Activated T-cell treated with anti-CD3 and anti-CD28 coated beads, Interleukin-2, amount 50 U/mL, for 1 hour (primary cell): Measurements from ENCODE around the gene ISG20.

Source experiments
- DNase-seq: peaks from one replicate; pipeline ENCODE4 v3.0.0-alpha.2; 2020

The ISG20 gene

GRCh38 chr15:88655800-88656488 is 17.1 kb downstream of the ISG20 start:
- DNase-seq: no peak

DNA sequence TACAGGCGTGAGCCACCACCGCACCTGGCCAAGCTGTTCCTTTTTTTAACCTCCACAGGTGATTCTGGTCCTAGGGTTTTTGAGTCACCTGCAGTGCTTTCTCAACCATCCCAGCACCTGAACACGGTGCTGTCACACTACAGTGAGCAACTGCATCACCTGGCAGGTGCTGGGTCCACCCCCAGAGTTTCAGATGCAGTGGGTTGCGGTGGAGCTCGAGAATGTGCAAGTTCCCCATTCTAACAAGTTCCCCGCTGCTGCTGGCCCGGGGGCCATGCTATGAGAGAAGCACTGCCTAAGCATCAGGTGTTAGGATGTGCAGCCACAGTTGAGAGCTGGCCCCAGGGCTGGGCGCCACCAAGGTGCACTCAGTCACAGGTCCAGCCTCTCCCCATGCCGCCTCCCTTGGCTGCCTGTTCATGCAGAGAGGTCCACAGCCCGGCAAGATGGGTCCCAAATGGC is 18.0 kb downstream of the ISG20 start:
- DNase-seq: no peak

- DNase-seq: no peak
These were observed 18.7 kb downstream of the ISG20 start for GRCh38 chr15:88657326-88658069.

GRCh38 chr15:88658070-88658965 is 19.5 kb downstream of the ISG20 start:
- no peak for DNase-seq

GRCh38 chr15:88658972-88659931 is 20.4 kb downstream of the ISG20 start:
- peak; percentile 37 for DNase-seq

DNA sequence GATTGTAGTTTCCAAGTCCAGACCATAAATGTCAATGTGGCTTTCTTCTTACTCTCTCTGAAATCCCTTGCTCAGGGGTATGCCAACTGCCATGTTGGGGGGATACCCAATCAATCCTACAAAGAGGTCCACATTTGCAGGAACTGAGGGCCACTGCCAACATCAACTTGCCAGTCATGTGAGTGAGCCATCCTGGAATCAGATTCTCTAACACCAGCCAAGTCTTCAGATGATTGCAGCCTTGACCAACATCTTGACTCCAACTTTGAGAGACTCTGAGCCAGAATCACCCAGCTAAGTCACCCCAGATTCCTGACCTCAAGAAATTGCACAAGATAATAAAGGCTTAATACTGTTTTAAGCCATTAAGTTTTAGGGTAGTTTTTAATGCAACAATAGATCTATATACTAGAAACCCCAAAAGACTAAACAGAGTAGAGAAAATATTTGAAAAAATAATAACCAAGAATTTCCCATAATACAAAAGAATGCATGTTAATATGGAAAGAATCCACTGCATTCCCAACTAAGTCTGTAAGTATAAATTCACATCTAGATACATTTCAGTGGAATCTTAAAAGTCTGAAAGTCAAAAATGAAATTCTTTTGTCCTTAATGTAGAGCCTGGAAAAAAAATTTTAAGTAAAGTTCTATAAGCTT is 22.4 kb downstream of the ISG20 start:
- DNase-seq: no peak

- no peak for DNase-seq
These were observed 23.1 kb downstream of the ISG20 start for GRCh38 chr15:88661761-88662556.

DNA sequence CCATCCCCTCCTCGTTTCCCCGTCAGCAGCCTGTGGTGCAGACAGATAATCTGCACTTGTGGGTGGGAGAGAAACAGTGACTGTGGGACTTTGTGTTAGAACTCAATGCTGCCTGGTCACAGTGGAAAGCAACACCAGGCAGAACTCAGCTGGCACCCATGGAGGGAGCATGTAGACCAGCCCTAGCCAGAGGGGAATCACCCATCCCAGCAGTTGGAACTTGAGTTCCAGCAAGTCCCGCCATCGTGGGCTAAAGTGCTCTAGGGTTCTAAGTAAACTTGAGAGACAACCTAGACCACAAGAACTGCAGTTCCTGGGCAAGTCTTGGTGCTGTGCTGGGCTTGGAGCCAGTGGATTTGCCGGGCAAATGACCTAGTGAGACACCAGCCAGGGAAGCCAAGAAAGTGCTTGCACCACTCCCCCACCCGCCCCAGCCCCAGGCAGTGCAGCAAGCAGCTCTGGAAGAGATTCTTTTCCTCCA is 24.4 kb downstream of the ISG20 start:
- no peak for DNase-seq

DNA sequence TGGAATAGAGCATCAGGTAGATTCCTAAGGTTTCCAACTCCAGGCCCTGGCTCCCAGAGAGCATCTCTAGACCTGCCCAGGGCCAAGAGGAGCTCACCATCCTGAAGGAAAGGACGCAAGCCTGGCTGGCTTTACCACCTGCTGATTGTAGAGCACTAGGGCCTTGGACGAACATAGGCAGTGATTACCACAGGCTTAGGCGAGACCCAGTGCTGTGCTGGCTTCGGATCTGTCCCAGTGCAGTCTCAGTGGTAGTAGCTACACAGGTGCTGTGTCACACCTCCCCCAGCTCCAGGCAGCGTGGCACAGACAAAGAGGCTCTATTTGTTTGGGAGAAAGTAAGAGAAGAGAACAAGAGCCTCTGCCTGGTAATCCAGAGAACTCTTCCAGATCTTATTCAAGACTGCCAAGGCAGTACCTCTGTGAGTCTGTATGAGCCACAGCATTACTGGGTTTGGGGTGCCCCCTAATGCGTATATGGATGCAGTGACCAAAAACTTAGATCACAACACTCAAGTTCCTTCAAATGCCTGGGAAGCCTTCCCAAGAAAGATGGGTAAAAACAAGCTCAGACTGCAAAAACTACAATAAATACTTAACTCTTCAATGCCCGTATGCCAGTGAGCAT is 25.4 kb downstream of the ISG20 start:
- peak; percentile 50 for DNase-seq

DNA sequence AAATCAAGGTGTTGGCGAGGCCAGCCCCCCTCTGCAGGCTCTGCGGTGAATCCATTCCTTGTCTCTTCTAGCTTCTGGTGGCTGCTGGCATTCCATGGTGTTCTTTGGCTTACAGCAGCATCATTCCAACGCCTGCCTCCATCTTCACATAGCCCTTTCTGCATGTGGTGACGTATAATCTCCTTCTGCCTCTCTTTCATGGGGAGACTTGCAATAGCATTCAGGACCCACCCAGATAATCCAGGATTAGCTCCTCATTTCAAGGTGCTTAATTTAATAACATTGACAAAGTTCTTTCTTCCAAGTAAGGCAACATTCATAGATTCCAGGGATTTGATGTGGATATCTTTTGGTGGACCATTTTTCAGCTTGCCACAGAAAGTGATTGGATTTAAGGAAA is 35.8 kb downstream of the ISG20 start:
- no peak for DNase-seq

DNA sequence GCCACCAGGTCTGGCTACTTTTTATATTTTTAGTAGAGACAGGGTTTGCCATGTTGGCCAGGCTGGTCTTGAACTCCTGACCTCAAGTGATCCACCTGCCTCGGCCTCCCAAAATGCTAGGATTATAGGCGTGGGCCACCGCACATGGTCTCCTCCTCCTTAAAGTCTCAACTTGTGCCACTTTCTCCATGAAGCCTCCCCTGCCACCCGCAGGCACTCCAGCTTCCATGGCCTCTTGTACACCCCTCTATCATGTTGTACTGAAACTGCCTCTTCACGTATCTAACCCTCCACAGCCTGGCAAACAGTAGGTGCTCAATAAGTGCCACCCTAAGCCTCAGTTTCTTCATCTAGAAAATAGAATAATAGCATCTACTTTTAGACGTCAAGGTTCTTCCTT is 39.9 kb downstream of the ISG20 start:
- no peak for DNase-seq

- DNase-seq: no peak
These were observed 41.6 kb downstream of the ISG20 start for GRCh38 chr15:88680241-88681001.

GRCh38 chr15:88681610-88682221 is 42.9 kb downstream of the ISG20 start:
- no peak for DNase-seq

DNA sequence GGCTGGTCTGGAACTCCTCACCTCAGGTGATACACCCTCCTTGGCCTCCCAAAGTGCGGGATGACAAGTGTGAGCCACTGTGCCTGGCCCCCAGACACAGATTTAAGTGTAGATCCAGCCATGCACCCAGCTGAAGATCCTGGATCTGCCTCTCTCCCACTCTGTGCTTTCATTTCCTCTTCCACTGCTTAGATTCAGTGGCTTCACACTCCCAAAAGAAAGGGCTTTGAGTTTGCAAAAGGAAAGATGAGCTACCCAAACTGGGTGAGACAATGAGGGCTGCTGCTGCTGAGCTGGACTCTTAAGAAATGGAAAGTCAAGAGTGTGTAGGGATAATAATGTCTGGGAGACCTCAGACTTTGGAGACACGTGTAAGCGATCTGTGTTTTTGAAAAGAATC is 45.5 kb downstream of the ISG20 start:
- no peak for DNase-seq

- no peak for DNase-seq
These were observed 47.4 kb downstream of the ISG20 start for GRCh38 chr15:88686166-88686565.

- DNase-seq: no peak
These were observed 49.6 kb downstream of the ISG20 start for GRCh38 chr15:88688394-88688933.

DNA sequence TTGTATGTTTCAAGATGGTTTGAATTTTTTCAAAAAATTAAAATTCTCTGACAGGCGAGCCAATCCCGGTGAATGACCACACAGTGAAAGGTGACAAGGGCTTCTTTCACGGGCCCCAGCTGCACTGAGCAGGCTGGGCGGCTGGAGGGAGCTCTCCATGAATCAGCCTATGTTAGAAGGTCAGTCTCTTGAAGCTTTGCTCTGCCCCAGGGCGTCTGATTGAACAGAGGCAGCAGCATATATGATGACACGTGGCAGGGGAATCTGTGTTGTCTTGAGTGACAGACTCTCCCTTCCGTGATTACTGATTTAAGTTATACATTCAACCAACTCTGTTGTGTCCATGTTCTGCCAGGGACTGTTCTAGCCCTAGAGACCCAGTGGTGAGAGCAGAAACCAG is 51.5 kb downstream of the ISG20 start:
- DNase-seq: no peak

- DNase-seq: no peak
These were observed 54.4 kb downstream of the ISG20 start for GRCh38 chr15:88693191-88693590.

DNA sequence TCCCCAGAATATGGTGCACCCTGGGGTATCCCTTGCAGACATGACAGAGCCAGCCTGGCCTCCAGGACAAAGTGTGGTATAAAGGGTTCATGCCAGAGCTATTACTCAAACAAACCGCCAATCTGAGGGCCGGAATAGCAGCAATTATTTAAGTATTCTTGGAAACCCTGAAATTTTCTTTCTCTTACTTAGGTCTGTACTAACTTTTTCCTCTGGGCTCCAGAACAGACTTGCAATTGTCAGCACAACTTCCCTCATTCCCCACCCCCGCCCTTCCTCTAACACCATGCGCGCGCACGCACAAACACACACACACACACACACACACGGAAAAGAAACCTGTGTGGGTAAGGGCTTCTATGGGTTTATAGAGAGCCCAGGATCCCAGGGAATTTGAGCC is 56.3 kb downstream of the ISG20 start:
- no peak for DNase-seq
